ENCODE data around the gene CREG1. TPM values are rescaled to one million over a fixed set of nuclear protein-coding genes. Genes with fewer than 3 reads are reported as not detected.
"Not testable (repeated sequence)": the region's sequence is repeated elsewhere in the genome, so short reads cannot be mapped to it uniquely, and the experiment has no call there.

CREG1 gene
- total RNA-seq, 5 donors from 2014 or later (not counting 1 experiment from before 2014, with no cell fraction given): 9.1 to 13.0 (median 10.9) TPM

GRCh38 chr1:167562702-167563101 lies 9.1 kb upstream of the CREG1 start:
- Histone ChIP-seq H3K4me1 (ENCODE audit: control insufficient read depth in 1 of 2, extremely low read depth in 1 of 2, insufficient read depth in 2 of 2, low read length in 2 of 2) (no peaks in the 10 kb centered on the region), H3K27ac (ENCODE audit: low read length) (no peak overlapping the region), H3K9me3 (no peaks in the 10 kb centered on the region), H3K36me3 (ENCODE audit: control insufficient read depth in 2 of 2, extremely low read depth in 1 of 2, insufficient read depth in 1 of 2, low read length in 1 of 2) (no peaks in the 10 kb centered on the region), H3K4me3 (ENCODE audit: control insufficient read depth in 1 of 2, extremely low read depth in 1 of 2, low read length in 1 of 2) (no peak overlapping the region), H3K27me3 (replicated peaks in 1 of 2; ENCODE audit: control insufficient read depth in 2 of 2, extremely low read depth in 1 of 2, insufficient read depth in 2 of 2, low read length in 1 of 2) (no peaks in the 10 kb centered on the region)
- no peaks in the 10 kb centered on the region for H3K9me3 Mint-ChIP-seq
- H3K4me1 Mint-ChIP-seq: no peaks in the 10 kb centered on the region
- H3K36me3 Mint-ChIP-seq: no peaks in the 10 kb centered on the region
- ATAC-seq (replicated peaks in 1 of 4) (no peak), DNase-seq (no peak)
- H3K27ac Mint-ChIP-seq: no peak overlapping the region
- no peak overlapping the region for H3K4me3 Mint-ChIP-seq
- CTCF ChIA-PET: no interaction called here
- H3K27me3 Mint-ChIP-seq: peaks cover 0 to 2% of the 10 kb centered on the region in 2 donors
- POLR2A ChIA-PET: interaction anchor here in 1 of 2 donors (1.9 kb wide), 1 partner anchor 9 kb away, joined by 5 read pairs; the partner anchor contains the start of gene CREG1
- no CpG with 5 or more reads among the region's 1 CpG for WGBS (ENCODE audit: insufficient coverage)

- H3K27ac ChIP-seq (ENCODE audit: low read length): no peak overlapping the region
- no peak overlapping the region for H3K4me3 Mint-ChIP-seq
These were observed 8.2 kb upstream of the CREG1 start for GRCh38 chr1:167561753-167562152.

GRCh38 chr1:167555971-167556714 lies 2.6 kb upstream of the CREG1 start:
- no peaks in the 10 kb centered on the region for H3K9me3 Mint-ChIP-seq
- Histone ChIP-seq H3K4me3 (ENCODE audit: control insufficient read depth in 1 of 2, extremely low read depth in 1 of 2, low read length in 1 of 2) (no peak overlapping the region), H3K27me3 (replicated peaks in 1 of 2; ENCODE audit: control insufficient read depth in 2 of 2, extremely low read depth in 1 of 2, insufficient read depth in 2 of 2, low read length in 1 of 2) (no peaks in the 10 kb centered on the region), H3K9me3 (no peaks in the 10 kb centered on the region), H3K27ac (ENCODE audit: low read length) (no peak overlapping the region), H3K36me3 (ENCODE audit: control insufficient read depth in 2 of 2, extremely low read depth in 1 of 2, insufficient read depth in 1 of 2, low read length in 1 of 2) (no peaks in the 10 kb centered on the region), H3K4me1 (ENCODE audit: control insufficient read depth in 1 of 2, extremely low read depth in 1 of 2, insufficient read depth in 2 of 2, low read length in 2 of 2) (peaks cover 6 to 23% of the 10 kb centered on the region in 2 experiments)
- peaks cover 22 to 30% (median 28%) of the 10 kb centered on the region in 3 donors for H3K4me1 Mint-ChIP-seq
- no peak overlapping the region for H3K27ac Mint-ChIP-seq
- ATAC-seq (replicated peaks in 1 of 4) (no peak), DNase-seq (peak; percentile 45 to 86 (median 67))
- no peaks in the 10 kb centered on the region for H3K36me3 Mint-ChIP-seq
- peak overlapping the region in 2 of 3 donors; percentile 2 to 32 for H3K4me3 Mint-ChIP-seq
- CTCF ChIA-PET: interaction anchor here (0.6 to 2.6 kb wide), 14 partner anchors 15 to 646 kb away, joined by 3 to 15 read pairs (median 4); no protein-coding TSS in a partner anchor
- POLR2A ChIA-PET: no interaction called here
- no CpG with 5 or more reads among the region's 5 CpGs for WGBS (ENCODE audit: insufficient coverage)
- H3K27me3 Mint-ChIP-seq: peaks cover 0 to 2% of the 10 kb centered on the region in 2 donors

More at GRCh38 chr1:167561753-167562152, 8.2 kb upstream of the CREG1 start:
- DNase-seq (no peak), ATAC-seq (replicated peaks in 1 of 4) (no peak)
- Histone ChIP-seq H3K27me3 (replicated peaks in 1 of 2; ENCODE audit: control insufficient read depth in 2 of 2, extremely low read depth in 1 of 2, insufficient read depth in 2 of 2, low read length in 1 of 2) (no peaks in the 10 kb centered on the region), H3K36me3 (ENCODE audit: control insufficient read depth in 2 of 2, extremely low read depth in 1 of 2, insufficient read depth in 1 of 2, low read length in 1 of 2) (no peaks in the 10 kb centered on the region), H3K4me3 (ENCODE audit: control insufficient read depth in 1 of 2, extremely low read depth in 1 of 2, low read length in 1 of 2) (no peak overlapping the region), H3K4me1 (ENCODE audit: control insufficient read depth in 1 of 2, extremely low read depth in 1 of 2, insufficient read depth in 2 of 2, low read length in 2 of 2) (no peaks in the 10 kb centered on the region), H3K9me3 (no peaks in the 10 kb centered on the region)
- no peaks in the 10 kb centered on the region for H3K36me3 Mint-ChIP-seq
- ChIA-PET CTCF (interaction anchor here in 1 of 2 donors (1.3 kb wide), 1 partner anchor 294 kb away, joined by 3 read pairs; no protein-coding TSS in a partner anchor), POLR2A (no interaction called here)
- H3K4me1 Mint-ChIP-seq: no peaks in the 10 kb centered on the region
- no peak overlapping the region for H3K27ac Mint-ChIP-seq
- 96% methylated on average over 4 of the region's 6 CpGs for WGBS (ENCODE audit: insufficient coverage)
- no peaks in the 10 kb centered on the region for H3K9me3 Mint-ChIP-seq
- peaks cover 0 to 2% of the 10 kb centered on the region in 2 donors for H3K27me3 Mint-ChIP-seq

DNA sequence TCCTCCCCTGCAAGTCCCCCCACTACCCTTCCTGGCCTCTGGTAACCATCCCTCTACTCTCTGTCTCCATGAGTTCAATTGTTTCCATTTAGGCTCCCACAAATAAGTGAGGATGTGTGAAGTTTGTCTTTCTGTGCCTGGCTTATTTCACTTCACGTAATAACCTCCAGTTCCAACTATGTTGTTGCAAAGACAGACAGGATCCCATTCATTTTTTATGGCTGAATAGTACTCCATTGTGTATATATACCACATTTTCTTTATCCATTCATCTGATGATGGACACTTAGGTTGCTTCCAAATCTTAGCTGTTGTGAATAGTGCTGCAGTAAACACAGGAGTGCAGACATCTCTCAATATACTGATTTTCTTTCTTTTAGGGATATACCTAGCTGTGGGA lies 1.5 kb upstream of the CREG1 start:
- CTCF ChIA-PET: interaction anchor here in 1 of 2 donors (0.6 to 2.6 kb wide), 11 partner anchors 14 to 679 kb away, joined by 3 to 9 read pairs (median 4); partner anchors contain the start of gene TADA1
- Mint-ChIP-seq H3K4me1 (peaks cover 32 to 40% (median 38%) of the 10 kb centered on the region in 3 donors), H3K4me3 (peak overlapping the region in 1 of 3 donors; percentile 31)
- H3K27me3 Mint-ChIP-seq; ATAC-seq (replicated peaks in 1 of 4); H3K9me3 ChIP-seq; H3K4me3 ChIP-seq (ENCODE audit: control insufficient read depth in 1 of 2, extremely low read depth in 1 of 2, low read length in 1 of 2); H3K27ac Mint-ChIP-seq; H3K9me3 Mint-ChIP-seq; H3K27me3 ChIP-seq (replicated peaks in 1 of 2; ENCODE audit: control insufficient read depth in 2 of 2, extremely low read depth in 1 of 2, insufficient read depth in 2 of 2, low read length in 1 of 2); H3K27ac ChIP-seq (ENCODE audit: low read length); H3K36me3 Mint-ChIP-seq; POLR2A ChIA-PET; H3K36me3 ChIP-seq (ENCODE audit: control insufficient read depth in 2 of 2, extremely low read depth in 1 of 2, insufficient read depth in 1 of 2, low read length in 1 of 2); DNase-seq: not testable (repeated sequence)
- whole genome bisulfite sequencing (ENCODE audit: insufficient coverage): no CpG with 5 or more reads among the region's 1 CpG
- peaks cover 6 to 23% of the 10 kb centered on the region in 2 experiments for H3K4me1 ChIP-seq (ENCODE audit: control insufficient read depth in 1 of 2, extremely low read depth in 1 of 2, insufficient read depth in 2 of 2, low read length in 2 of 2)

DNA sequence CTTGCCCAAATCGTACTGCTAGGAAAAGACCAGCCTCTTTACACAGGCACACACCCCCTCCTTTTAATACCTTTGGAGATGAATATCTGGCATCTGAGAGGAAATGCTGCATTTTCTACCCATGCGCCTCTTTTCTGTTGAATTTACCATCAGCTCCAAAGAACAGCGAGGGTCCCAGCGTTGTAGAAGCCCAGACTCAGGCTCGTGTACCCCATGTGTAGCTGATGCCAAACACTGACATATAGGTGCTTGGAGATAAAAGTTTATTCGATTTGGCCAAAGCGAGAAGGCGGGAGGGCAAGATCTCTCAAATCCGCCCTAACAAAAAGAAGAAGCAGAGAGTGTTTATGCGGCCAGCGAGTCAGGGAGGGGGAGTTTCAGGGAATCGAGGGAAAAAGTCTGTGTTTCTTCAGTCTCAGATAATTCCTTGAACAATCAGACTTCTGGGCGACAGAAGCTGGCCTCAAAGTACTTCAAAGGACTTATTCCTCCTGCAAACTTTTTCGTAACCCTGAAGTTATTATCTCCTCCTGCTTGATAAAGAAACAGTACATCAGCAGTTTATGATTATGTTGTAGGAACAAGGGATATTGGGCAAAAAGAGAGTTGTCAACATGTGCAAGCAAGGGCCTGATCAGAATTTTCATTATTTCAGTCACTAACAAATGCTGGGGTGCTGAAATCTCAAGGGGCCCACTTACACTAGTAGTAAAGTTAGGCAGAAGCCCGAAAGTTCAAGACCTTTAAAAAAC lies 642 bp upstream of the CREG1 start:
- H3K4me1 Mint-ChIP-seq: peaks cover 33 to 40% (median 38%) of the 10 kb centered on the region in 3 donors
- Histone ChIP-seq H3K36me3 (ENCODE audit: control insufficient read depth in 2 of 2, extremely low read depth in 1 of 2, insufficient read depth in 1 of 2, low read length in 1 of 2) (no peaks in the 10 kb centered on the region), H3K4me3 (ENCODE audit: control insufficient read depth in 1 of 2, extremely low read depth in 1 of 2, low read length in 1 of 2) (peak overlapping the region; percentile 69 to 71), H3K27me3 (replicated peaks in 1 of 2; ENCODE audit: control insufficient read depth in 2 of 2, extremely low read depth in 1 of 2, insufficient read depth in 2 of 2, low read length in 1 of 2) (no peaks in the 10 kb centered on the region), H3K9me3 (no peaks in the 10 kb centered on the region), H3K4me1 (ENCODE audit: control insufficient read depth in 1 of 2, extremely low read depth in 1 of 2, insufficient read depth in 2 of 2, low read length in 2 of 2) (peaks cover 6 to 23% of the 10 kb centered on the region in 2 experiments), H3K27ac (ENCODE audit: low read length) (no peak overlapping the region)
- no peak for DNase-seq
- H3K27me3 Mint-ChIP-seq: no peaks in the 10 kb centered on the region
- WGBS (ENCODE audit: insufficient coverage): 7% methylated on average over 3 of the region's 15 CpGs
- ChIA-PET CTCF (interaction anchor here (0.6 to 2.6 kb wide), 21 partner anchors 10 to 679 kb away, joined by 3 to 18 read pairs (median 4); partner anchors contain the start of genes CD247 (in 1 of the 2) and POU2F1 (in 1 of the 2)), POLR2A (interaction anchor here (0.6 to 1.9 kb wide), 11 partner anchors 9 to 1755 kb away, joined by 3 to 11 read pairs (median 4); no protein-coding TSS in a partner anchor)
- peak overlapping the region; percentile 75 to 86 for H3K27ac Mint-ChIP-seq
- no peaks in the 10 kb centered on the region for H3K36me3 Mint-ChIP-seq
- H3K9me3 Mint-ChIP-seq: no peaks in the 10 kb centered on the region
- ATAC-seq (replicated peaks in 1 of 4): peak; percentile 28 to 32 (median 30)
- H3K4me3 Mint-ChIP-seq: peak overlapping the region; percentile 85 to 90 (median 86)

GRCh38 chr1:167551362-167551761 lies 2.2 kb downstream of the CREG1 start:
- H3K36me3 ChIP-seq (ENCODE audit: control insufficient read depth in 2 of 2, extremely low read depth in 1 of 2, insufficient read depth in 1 of 2, low read length in 1 of 2): no peaks in the 10 kb centered on the region
- Mint-ChIP-seq H3K36me3 (peaks cover 11% of the 10 kb centered on the region), H3K27me3 (no peaks in the 10 kb centered on the region), H3K27ac (no peak overlapping the region), H3K4me3 (peak overlapping the region in 2 of 3 donors; percentile 6 to 86), H3K9me3 (no peaks in the 10 kb centered on the region), H3K4me1 (peaks cover 40 to 44% (median 44%) of the 10 kb centered on the region in 3 donors)
- ATAC-seq (replicated peaks in 1 of 4) (no peak), DNase-seq (no peak)
- ChIA-PET CTCF (interaction anchor here in 1 of 2 donors (1.1 kb wide), 1 partner anchor 164 kb away, joined by 3 read pairs; no protein-coding TSS in a partner anchor), POLR2A (interaction anchor here in 1 of 2 donors (0.6 kb wide), 1 partner anchor 611 kb away, joined by 4 read pairs; no protein-coding TSS in a partner anchor)
- no peaks in the 10 kb centered on the region for H3K27me3 ChIP-seq (replicated peaks in 1 of 2; ENCODE audit: control insufficient read depth in 2 of 2, extremely low read depth in 1 of 2, insufficient read depth in 2 of 2, low read length in 1 of 2)
- peaks cover 6 to 23% of the 10 kb centered on the region in 2 experiments for H3K4me1 ChIP-seq (ENCODE audit: control insufficient read depth in 1 of 2, extremely low read depth in 1 of 2, insufficient read depth in 2 of 2, low read length in 2 of 2)
- WGBS (ENCODE audit: insufficient coverage): no CpG with 5 or more reads among the region's 1 CpG
- H3K27ac ChIP-seq (ENCODE audit: low read length): no peak overlapping the region
- H3K4me3 ChIP-seq (ENCODE audit: control insufficient read depth in 1 of 2, extremely low read depth in 1 of 2, low read length in 1 of 2): no peak overlapping the region
- no peaks in the 10 kb centered on the region for H3K9me3 ChIP-seq
